Parathyroid adenoma (tissue), 2 donors: Measurements from ENCODE around the gene DRGX.

Source experiments
- H2AFZ ChIP-seq: fragments of 300-600 bp; sonication (generic); one replicate; pipeline ENCODE4 v1.7.0; 2017; ENCODE audit warnings: antibody characterized with exemption, mild to moderate bottlenecking
- H3K27ac ChIP-seq: fragments of 300-600 bp; sonication (generic); one replicate; pipeline ENCODE4 v1.7.0; 2017
- H3K27me3 ChIP-seq: fragments of 300-600 bp; sonication (generic); one replicate; pipeline ENCODE4 v1.7.0; 2017; ENCODE audit warnings: low read length; ENCODE audit not compliant: control insufficient read depth, insufficient read depth
- H3K36me3 ChIP-seq: fragments of 300-600 bp; sonication (generic); one replicate; pipeline ENCODE4 v1.7.0; 2017; ENCODE audit warnings: low read length; ENCODE audit not compliant: control insufficient read depth, insufficient read depth
- H3K4me1 ChIP-seq: fragments of 300-600 bp; sonication (generic); one replicate; pipeline ENCODE4 v1.7.0; 2017; ENCODE audit warnings: control low read depth
- H3K4me2 ChIP-seq: fragments of 300-600 bp; sonication (generic); one replicate; pipeline ENCODE4 v1.7.0; 2017; ENCODE audit warnings: low read length
- H3K4me3 ChIP-seq: fragments of 300-600 bp; sonication (generic); one replicate; pipeline ENCODE4 v1.7.0; 2017; ENCODE audit warnings: low read depth, low read length
- H3K79me2 ChIP-seq: fragments of 300-600 bp; sonication (generic); one replicate; pipeline ENCODE4 v1.7.0; 2017; ENCODE audit warnings: control low read depth
- H3K9ac ChIP-seq: fragments of 300-600 bp; sonication (generic); one replicate; pipeline ENCODE4 v1.7.0; 2017; ENCODE audit warnings: mild to moderate bottlenecking
- H3K9me3 ChIP-seq: fragments of 300-600 bp; sonication (generic); one replicate; pipeline ENCODE4 v1.7.0; 2017; ENCODE audit warnings: low read length; ENCODE audit not compliant: control insufficient read depth
- CTCF ChIP-seq: fragments of 300-600 bp; sonication (generic); IDR thresholded peaks from one replicate; pipeline ENCODE4 v1.7.0; 2017; ENCODE audit warnings: antibody characterized with exemption, mild to moderate bottlenecking
- donor health status: primary hyperparathyroidism.

Gene DRGX

DNA sequence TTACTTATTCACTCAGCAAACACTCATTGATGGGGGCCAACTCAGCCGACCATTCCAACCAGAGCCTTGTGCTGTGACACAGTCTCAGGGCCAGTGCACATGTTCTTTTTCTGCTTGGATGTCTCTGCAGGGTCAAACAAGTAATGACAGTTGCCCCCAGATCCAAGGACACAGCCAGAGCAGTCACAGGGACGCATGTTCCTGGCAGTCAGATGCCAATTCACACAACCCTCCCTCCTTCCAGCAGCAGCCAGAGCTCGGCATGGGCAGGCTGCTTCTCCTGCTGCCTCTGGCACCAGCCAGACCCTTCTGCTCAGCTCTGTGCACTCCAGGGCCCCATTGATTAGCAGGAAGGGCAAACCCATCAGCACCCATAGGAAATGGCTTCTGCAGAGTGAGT is 20.3 kb downstream of the DRGX start:
- Histone ChIP-seq H3K79me2 (no peaks in the 10 kb centered on the region), H3K4me3 (no peak overlapping the region), H3K9me3 (no peaks in the 10 kb centered on the region), H3K9ac (no peak overlapping the region), H3K4me1 (no peaks in the 10 kb centered on the region), H3K36me3 (no peaks in the 10 kb centered on the region), H2AFZ (no peak overlapping the region), H3K27me3 (no peaks in the 10 kb centered on the region), H3K4me2 (no peak overlapping the region), H3K27ac (no peak overlapping the region)
- TF ChIP-seq CTCF, result no peak

DNA sequence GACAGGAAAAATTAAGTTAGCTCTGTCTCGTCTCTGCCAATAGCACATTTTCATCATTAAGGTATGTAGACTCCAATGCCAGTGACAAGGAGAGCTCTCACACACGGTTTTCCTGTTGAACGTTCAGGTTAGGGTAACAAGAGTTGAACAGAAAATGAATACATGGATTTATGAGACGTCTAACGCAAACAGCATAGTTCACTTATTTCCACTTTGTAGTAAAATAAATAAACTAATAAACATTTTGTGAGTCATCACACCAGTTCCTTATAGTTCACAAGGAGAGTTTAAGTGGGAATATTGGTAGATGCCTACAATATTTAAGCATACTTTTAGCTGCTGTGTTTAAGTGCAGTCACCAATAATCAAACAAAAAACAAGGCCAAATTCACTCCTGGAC is 21.1 kb downstream of the DRGX start:
- Histone ChIP-seq H3K79me2 (no peaks in the 10 kb centered on the region), H3K27me3 (no peaks in the 10 kb centered on the region), H3K36me3 (no peaks in the 10 kb centered on the region), H3K9me3 (no peaks in the 10 kb centered on the region), H3K27ac (no peak overlapping the region), H2AFZ (no peak overlapping the region), H3K4me2 (no peak overlapping the region), H3K4me3 (no peak overlapping the region), H3K9ac (no peak overlapping the region), H3K4me1 (no peaks in the 10 kb centered on the region)
- no peak for TF ChIP-seq CTCF

GRCh38 chr10:49373361-49373760 is 22.5 kb downstream of the DRGX start:
- H3K4me1 ChIP-seq, result no peaks in the 10 kb centered on the region
- no peak overlapping the region for H3K4me2 ChIP-seq
- no peak overlapping the region for H3K27ac ChIP-seq
- no peak overlapping the region for H3K9ac ChIP-seq
- H3K9me3 ChIP-seq, result no peaks in the 10 kb centered on the region
- no peak overlapping the region for H2AFZ ChIP-seq
- no peak overlapping the region for H3K4me3 ChIP-seq
- TF ChIP-seq CTCF, result no peak
- no peaks in the 10 kb centered on the region for H3K27me3 ChIP-seq
- no peaks in the 10 kb centered on the region for H3K36me3 ChIP-seq
- H3K79me2 ChIP-seq, result no peaks in the 10 kb centered on the region

DNA sequence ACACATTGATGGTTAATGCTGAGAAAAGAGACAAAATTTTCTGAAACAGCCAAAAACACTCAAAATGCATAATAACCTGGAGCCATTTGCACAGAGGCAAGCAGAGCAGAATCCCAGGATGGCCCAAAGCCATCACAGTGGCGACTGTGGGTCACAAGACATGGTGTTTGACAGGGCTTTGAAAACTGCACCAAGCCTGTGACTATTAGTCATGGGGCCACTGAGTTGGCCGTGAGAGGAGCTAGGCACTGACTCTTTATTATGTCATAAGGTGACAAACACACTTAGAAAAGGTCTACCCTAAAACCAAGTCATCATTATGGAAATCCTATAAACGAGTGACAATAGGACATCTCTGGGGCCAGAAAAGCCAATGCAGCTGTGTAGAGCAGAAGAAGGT is 23.9 kb downstream of the DRGX start:
- Histone ChIP-seq H3K4me1 (no peaks in the 10 kb centered on the region), H3K79me2 (no peaks in the 10 kb centered on the region), H3K36me3 (no peaks in the 10 kb centered on the region), H2AFZ (no peak overlapping the region), H3K4me3 (no peak overlapping the region), H3K27ac (no peak overlapping the region), H3K27me3 (no peaks in the 10 kb centered on the region), H3K4me2 (no peak overlapping the region), H3K9me3 (no peaks in the 10 kb centered on the region), H3K9ac (no peak overlapping the region)
- no peak for TF ChIP-seq CTCF

- Histone ChIP-seq H3K4me3 (no peak overlapping the region), H3K27me3 (no peaks in the 10 kb centered on the region), H2AFZ (no peak overlapping the region), H3K4me1 (no peaks in the 10 kb centered on the region), H3K4me2 (no peak overlapping the region), H3K9ac (no peak overlapping the region), H3K36me3 (no peaks in the 10 kb centered on the region), H3K27ac (no peak overlapping the region), H3K9me3 (no peaks in the 10 kb centered on the region), H3K79me2 (no peaks in the 10 kb centered on the region)
- TF ChIP-seq CTCF, result no peak
These were observed 25.4 kb downstream of the DRGX start for GRCh38 chr10:49370326-49371100.
